SU-DHL-6 (cell line): ENCODE measurements around the gene GEMIN8.

Experiments used
- CTCF ChIP-seq: fragments of 200-600 bp; sonication (generic); IDR thresholded peaks from one replicate; pipeline ENCODE4 v1.5.1; 2017; ENCODE audit warnings: antibody characterized with exemption, mild to moderate bottlenecking, low read length, moderate library complexity; ENCODE audit not compliant: insufficient read depth, poor library complexity, severe bottlenecking
- EZH2phosphoT487 ChIP-seq: fragments of 200-600 bp; sonication (generic), shearing (Covaris generic); conservative IDR thresholded peaks from 2 replicates; pipeline ENCODE4 v1.6.1; 2018; ENCODE audit warnings: mild to moderate bottlenecking, antibody characterized with exemption, low read length, moderate library complexity, mixed read lengths

- TF ChIP-seq CTCF (no peak), EZH2phosphoT487 (no peak)
Measured at GRCh38 chrX:14076639-14077038, 46.9 kb upstream of the GEMIN8 start.
